ENCODE measurements around the gene NDUFS6.
A peak's percentile ranks its signal among the peaks of the same experiment; 100 is the strongest.
"Not testable (repeated sequence)": the region's sequence is repeated elsewhere in the genome, so short reads cannot be mapped to it uniquely, and the experiment has no call there.

NDUFS6 gene

DNA sequence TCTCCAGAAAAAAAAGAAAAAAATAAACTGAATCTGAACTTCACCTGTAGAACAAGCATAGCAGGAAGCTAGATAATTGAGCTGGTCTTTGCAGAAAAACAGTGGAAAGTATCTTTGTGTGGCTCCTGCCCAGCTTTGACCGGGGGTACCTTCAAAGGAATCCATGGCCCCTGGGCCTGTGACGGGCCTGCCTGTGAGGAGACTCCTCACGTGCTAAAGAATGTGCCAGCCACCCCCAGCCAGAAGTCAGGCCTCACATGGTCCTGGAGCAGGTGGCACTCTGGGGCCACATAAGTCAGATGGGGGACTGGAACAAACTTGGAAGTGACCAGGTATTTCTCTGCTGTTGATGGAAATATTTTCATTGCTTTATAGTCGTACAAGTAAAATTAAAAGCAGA is 4.1 kb downstream of the NDUFS6 start:
- Mint-ChIP-seq H3K36me3 (ENCODE audit: low read depth) (peaks cover 57% of the 10 kb centered on the region), H3K4me3 (no peak overlapping the region), H3K27ac (no peak overlapping the region), H3K9me3 (no peaks in the 10 kb centered on the region), H3K27me3 (no peaks in the 10 kb centered on the region), H3K4me1 (peaks cover 38% of the 10 kb centered on the region)
- DNase-seq (no peak), ATAC-seq (no peak)

DNA sequence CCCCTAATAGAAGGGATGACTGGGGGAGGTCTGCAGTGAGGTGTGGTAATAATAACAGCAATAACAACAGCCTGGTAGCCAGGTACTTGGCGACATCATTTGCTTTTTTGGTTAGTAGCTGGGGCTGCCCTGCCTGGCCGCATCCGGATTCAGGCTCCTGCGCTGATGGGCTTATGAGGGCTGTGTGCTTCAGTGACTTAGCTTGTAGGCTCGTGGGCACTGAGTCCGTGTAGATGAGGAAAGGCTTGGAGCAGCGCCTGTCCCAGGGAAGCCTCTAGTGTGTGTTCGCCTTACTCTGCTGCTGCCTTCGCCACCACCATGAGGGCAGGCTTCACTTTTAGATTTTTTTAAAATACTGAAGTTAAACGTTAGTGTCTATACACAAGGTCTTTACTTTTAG is 4.5 kb downstream of the NDUFS6 start:
- DNase-seq = no peak
- H3K4me3 Mint-ChIP-seq = no peak overlapping the region
- H3K27ac Mint-ChIP-seq = no peak overlapping the region
- ATAC-seq = no peak
- no peaks in the 10 kb centered on the region for H3K27me3 Mint-ChIP-seq
- peaks cover 36% of the 10 kb centered on the region for H3K4me1 Mint-ChIP-seq
- H3K36me3 Mint-ChIP-seq (ENCODE audit: low read depth) = peaks cover 57% of the 10 kb centered on the region
- no peaks in the 10 kb centered on the region for H3K9me3 Mint-ChIP-seq

GRCh38 chr5:1806199-1806598 is 5.0 kb downstream of the NDUFS6 start:
- Mint-ChIP-seq H3K9me3 (no peaks in the 10 kb centered on the region), H3K27ac (no peak overlapping the region), H3K4me1 (peaks cover 39% of the 10 kb centered on the region), H3K4me3 (no peak overlapping the region), H3K27me3 (no peaks in the 10 kb centered on the region), H3K36me3 (ENCODE audit: low read depth) (peaks cover 60% of the 10 kb centered on the region)
- ATAC-seq (no peak), DNase-seq (no peak)

- ATAC-seq (peak; percentile 33), DNase-seq (no peak)
- Mint-ChIP-seq H3K36me3 (ENCODE audit: low read depth) (peaks cover 65% of the 10 kb centered on the region), H3K4me1 (peaks cover 38% of the 10 kb centered on the region), H3K27me3 (no peaks in the 10 kb centered on the region), H3K27ac (no peak overlapping the region), H3K9me3 (no peaks in the 10 kb centered on the region), H3K4me3 (no peak overlapping the region)
Measured at GRCh38 chr5:1806974-1807373, 5.8 kb downstream of the NDUFS6 start.

DNA sequence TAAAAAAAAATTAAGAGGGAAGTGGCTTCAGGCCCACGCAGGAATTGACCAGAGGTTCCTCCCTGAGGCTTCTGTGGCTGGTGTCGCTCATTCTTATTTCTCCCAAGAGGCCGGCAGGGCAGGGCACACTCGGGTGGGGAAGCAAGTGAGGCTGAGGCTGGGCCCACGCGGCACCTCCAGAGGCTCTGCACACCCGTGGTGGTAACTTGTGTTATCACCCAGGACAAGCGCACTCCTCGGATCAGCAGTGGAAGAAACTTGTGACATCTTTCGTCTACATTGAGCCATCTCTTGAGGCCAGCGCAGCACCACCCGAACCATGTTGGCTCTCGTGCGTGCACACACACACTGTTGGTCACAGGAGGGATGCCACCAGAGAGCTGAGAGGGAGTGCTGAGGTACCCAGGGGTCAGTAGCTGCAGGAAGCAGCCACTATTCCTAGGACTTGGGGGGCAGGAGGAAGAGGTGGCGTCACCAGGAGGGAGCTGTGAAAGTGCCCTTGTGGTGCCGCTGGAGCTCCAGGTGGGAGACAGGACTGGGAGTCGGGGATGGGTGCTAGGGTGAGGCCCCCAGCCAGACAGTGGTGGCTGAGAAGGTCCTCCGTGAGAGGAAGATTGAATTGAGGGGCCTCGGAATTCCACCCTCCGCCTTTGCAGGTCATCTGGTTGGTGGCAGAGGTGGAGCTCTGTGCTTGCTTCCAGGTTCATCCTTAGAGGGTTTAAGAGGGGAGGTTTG is 6.4 kb downstream of the NDUFS6 start:
- DNase-seq (no peak), ATAC-seq (no peak)

DNA sequence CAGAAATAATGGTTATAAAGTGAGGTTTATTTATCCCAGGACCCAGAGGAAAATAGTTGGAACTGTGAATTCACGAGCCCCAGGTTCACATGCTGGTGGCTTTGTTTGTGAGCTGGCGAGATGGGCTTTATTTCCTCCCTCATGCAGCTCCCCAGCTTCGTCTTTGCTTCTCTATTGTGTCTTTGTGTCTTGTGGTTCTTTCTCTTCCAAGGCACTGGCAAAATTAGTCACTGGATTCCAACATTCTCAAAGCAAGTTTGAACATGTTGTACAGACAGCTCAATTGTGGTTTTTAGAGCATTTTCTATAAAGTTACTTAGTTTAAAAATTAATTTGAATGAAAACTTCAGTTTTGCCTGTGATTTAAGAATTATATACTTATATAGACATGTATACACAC is 7.2 kb downstream of the NDUFS6 start:
- H3K9me3 Mint-ChIP-seq = no peaks in the 10 kb centered on the region
- H3K4me3 Mint-ChIP-seq = no peak overlapping the region
- no peak overlapping the region for H3K27ac Mint-ChIP-seq
- H3K36me3 Mint-ChIP-seq (ENCODE audit: low read depth) = peaks cover 62% of the 10 kb centered on the region
- DNase-seq (no peak), ATAC-seq (no peak)
- peaks cover 25% of the 10 kb centered on the region for H3K4me1 Mint-ChIP-seq
- no peaks in the 10 kb centered on the region for H3K27me3 Mint-ChIP-seq

More for the DNA sequence above, 6.4 kb downstream of the NDUFS6 start:
- Mint-ChIP-seq H3K4me1 (peaks cover 33% of the 10 kb centered on the region), H3K36me3 (ENCODE audit: low read depth) (peaks cover 65% of the 10 kb centered on the region), H3K9me3 (no peaks in the 10 kb centered on the region), H3K27ac (no peak overlapping the region), H3K4me3 (no peak overlapping the region), H3K27me3 (no peaks in the 10 kb centered on the region)

- Mint-ChIP-seq H3K4me1 (peaks cover 15% of the 10 kb centered on the region), H3K4me3 (no peak overlapping the region), H3K9me3 (no peaks in the 10 kb centered on the region), H3K27me3 (no peaks in the 10 kb centered on the region), H3K27ac (no peak overlapping the region), H3K36me3 (ENCODE audit: low read depth) (peaks cover 63% of the 10 kb centered on the region)
- ATAC-seq (no peak), DNase-seq (no peak)
Measured at GRCh38 chr5:1809416-1810035, 8.3 kb downstream of the NDUFS6 start.

GRCh38 chr5:1810581-1811101 is 9.4 kb downstream of the NDUFS6 start:
- Mint-ChIP-seq H3K4me3 (no peak overlapping the region), H3K36me3 (ENCODE audit: low read depth) (peaks cover 62% of the 10 kb centered on the region), H3K4me1 (peaks cover 14% of the 10 kb centered on the region), H3K9me3 (no peaks in the 10 kb centered on the region), H3K27ac (no peak overlapping the region), H3K27me3 (no peaks in the 10 kb centered on the region)
- DNase-seq = no peak
- no peak for ATAC-seq

DNA sequence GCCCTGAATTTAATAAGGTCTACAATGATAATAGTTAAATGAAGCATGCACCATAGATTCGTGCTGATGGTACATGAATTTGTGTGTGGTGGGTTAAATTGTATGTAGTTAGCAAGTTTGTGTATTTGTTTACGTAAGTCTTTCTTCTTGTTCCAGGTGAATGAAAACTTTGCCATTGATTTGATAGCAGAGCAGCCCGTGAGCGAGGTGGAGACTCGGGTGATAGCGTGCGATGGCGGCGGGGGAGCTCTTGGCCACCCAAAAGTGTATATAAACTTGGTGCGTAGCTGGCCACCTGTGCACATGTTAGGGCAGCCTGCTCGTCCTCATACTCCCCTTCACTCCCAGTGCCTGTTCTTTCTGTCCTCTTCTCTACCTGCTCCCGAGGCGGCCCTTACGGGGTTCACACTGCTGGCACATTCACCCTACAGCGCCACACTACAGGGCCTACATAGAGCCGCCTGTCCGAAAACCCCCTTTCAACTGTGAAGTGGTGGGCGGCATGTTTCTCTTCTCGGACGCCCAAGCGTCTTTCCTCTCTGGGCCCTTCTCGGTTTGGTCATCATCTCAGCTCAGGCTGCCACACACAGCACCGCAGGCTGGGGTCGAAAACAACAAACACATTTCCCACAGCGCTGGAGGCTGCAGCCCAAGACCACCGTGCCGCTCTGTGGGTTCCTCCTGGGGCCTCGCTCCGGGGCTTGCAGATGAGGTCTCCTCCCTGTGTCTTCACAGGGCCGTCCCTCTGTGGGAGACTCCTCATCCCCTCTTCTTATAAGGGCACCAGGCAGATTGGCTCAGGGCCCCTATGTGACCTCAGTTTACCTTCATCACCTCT is 13.2 kb downstream of the NDUFS6 start:
- peaks cover 60% of the 10 kb centered on the region for H3K36me3 Mint-ChIP-seq (ENCODE audit: low read depth)
- no peaks in the 10 kb centered on the region for H3K9me3 Mint-ChIP-seq
- H3K4me3 Mint-ChIP-seq = no peak overlapping the region
- H3K4me1 Mint-ChIP-seq = peaks cover 3% of the 10 kb centered on the region
- H3K27me3 Mint-ChIP-seq = no peaks in the 10 kb centered on the region
- H3K27ac Mint-ChIP-seq = no peak overlapping the region
- ATAC-seq (no peak), DNase-seq (no peak)

- ATAC-seq = no peak
Measured at GRCh38 chr5:1815071-1815786, 14.0 kb downstream of the NDUFS6 start.

GRCh38 chr5:1815881-1816292 is 14.7 kb downstream of the NDUFS6 start:
- Mint-ChIP-seq H3K27ac (no peak overlapping the region), H3K9me3 (no peaks in the 10 kb centered on the region), H3K36me3 (ENCODE audit: low read depth) (peaks cover 66% of the 10 kb centered on the region), H3K4me1 (peaks cover 2% of the 10 kb centered on the region), H3K27me3 (no peaks in the 10 kb centered on the region), H3K4me3 (no peak overlapping the region)
- DNase-seq (no peak), ATAC-seq (no peak)

More at GRCh38 chr5:1815071-1815786, 14.0 kb downstream of the NDUFS6 start:
- peaks cover 65% of the 10 kb centered on the region for H3K36me3 Mint-ChIP-seq (ENCODE audit: low read depth)
- H3K4me1 Mint-ChIP-seq = peaks cover 3% of the 10 kb centered on the region
- no peak for DNase-seq
- no peaks in the 10 kb centered on the region for H3K9me3 Mint-ChIP-seq
- H3K27ac Mint-ChIP-seq = no peak overlapping the region
- no peaks in the 10 kb centered on the region for H3K27me3 Mint-ChIP-seq
- H3K4me3 Mint-ChIP-seq = no peak overlapping the region

- not testable (repeated sequence) for H3K4me3 Mint-ChIP-seq, H3K4me1 Mint-ChIP-seq, ATAC-seq, H3K9me3 Mint-ChIP-seq, H3K27ac Mint-ChIP-seq, DNase-seq, H3K27me3 Mint-ChIP-seq
- H3K36me3 Mint-ChIP-seq (ENCODE audit: low read depth) = peaks cover 65% of the 10 kb centered on the region
Measured at GRCh38 chr5:1816495-1817089, 15.4 kb downstream of the NDUFS6 start.

DNA sequence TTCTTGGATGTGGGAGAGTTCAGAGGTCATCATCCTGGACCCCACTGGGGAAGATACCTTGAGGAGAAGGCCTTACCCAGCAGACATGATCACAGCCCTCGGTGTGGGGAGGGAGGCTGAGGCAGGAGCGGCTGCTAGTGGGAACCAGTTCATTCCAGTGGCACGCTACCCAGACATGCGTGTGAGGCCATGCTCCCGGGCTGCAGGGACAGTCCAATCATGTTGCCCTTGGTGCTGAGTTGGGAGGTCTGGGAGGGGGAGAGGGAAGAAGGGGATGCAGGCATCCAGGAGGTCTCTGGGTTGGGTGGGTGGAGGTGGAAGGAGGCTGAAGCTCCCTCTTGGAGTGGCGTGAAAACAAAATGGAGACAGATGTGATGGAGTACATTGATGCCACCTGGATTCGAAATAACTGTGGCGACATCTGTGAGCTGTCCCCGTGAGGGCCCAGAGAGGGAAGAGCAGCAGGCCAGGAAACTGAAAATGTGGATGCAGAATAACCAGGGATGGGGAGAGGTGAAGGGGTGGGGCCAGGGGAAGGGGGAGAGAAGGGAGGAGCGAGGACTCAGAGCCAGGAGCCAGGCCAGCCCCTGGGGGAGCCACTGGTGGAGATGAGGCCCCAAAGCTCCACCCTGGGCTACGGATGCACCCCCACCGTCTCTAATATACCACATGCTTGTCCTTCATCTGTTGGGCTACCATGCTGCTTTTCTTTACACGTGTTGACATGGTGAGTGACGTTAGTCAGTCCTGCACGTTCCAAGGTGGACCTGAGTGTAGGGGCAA is 16.2 kb downstream of the NDUFS6 start:
- no peak for ATAC-seq
- H3K27ac Mint-ChIP-seq = no peak overlapping the region
- H3K4me3 Mint-ChIP-seq = no peak overlapping the region
- H3K4me1 Mint-ChIP-seq = no peaks in the 10 kb centered on the region
- DNase-seq = no peak
- H3K9me3 Mint-ChIP-seq = no peaks in the 10 kb centered on the region
- H3K36me3 Mint-ChIP-seq (ENCODE audit: low read depth) = peaks cover 59% of the 10 kb centered on the region
- H3K27me3 Mint-ChIP-seq = no peaks in the 10 kb centered on the region
